A549 treated with Hydrocortisone at 1 μM for 4 hours (cell line): ENCODE measurements around the gene RCAN2. TPM values are rescaled to one million over a fixed set of nuclear protein-coding genes. Genes with fewer than 3 reads are reported as not detected.

ENCODE experiments used
- total RNA-seq: library from RNA; stranded (reverse); fragments of 200-300 nt; extraction: Qiagen RNA extraction; gene quantifications from 5 replicates; pipeline ENCODE4 v1.2.3, GENCODE V29; 2022

Gene RCAN2
- not detected in 5 replicates for total RNA-seq

DNA sequence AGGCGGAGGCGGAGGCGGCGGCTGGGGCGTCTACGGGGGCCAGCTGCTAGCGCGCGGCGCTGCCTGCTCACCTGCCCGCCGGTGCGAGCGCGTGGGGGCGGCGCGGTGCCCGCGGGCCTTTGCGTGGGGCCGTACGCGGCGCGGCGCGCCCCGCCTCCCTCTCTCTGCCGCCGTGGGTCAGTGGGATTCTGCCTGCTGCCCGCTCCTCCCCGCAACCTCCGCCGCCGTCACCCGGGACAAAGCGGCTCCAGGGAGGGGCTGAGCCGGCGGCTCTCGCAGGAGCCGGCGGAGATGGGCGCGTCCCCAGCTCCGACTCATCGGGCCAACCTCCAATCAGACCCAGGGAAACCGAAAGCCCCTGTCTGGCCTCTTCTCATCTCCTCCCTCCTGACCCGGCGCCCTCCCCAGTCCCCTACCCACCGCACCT is at the start of gene RCAN2:
RCAN2 (minus strand) TSS at position 249 of the 427 bp plus-strand sequence.

Other genes with a start within 250 kb of the RCAN2 start
- gene CYP39A1, start 161.4 kb upstream of the RCAN2 start, total RNA-seq = 0.05 TPM in 1 of 5 replicates, not detected in the others
- 0.32 to 0.61 TPM (median 0.40 TPM) in 5 replicates for gene SLC25A27, start 161.5 kb upstream of the RCAN2 start, total RNA-seq
- gene TDRD6, start 196.4 kb upstream of the RCAN2 start, total RNA-seq = not detected in 5 replicates
- gene PLA2G7, start 243.9 kb upstream of the RCAN2 start, total RNA-seq = 0.06 TPM in 1 of 5 replicates, not detected in the others